GM19372 (cell line): ENCODE data around the gene CKS1B.
"Not testable (repeated sequence)": the region's sequence is repeated elsewhere in the genome, so short reads cannot be mapped to it uniquely, and the experiment has no call there.

ENCODE experiments used
- ATAC-seq: cut with Tn5 transposase; IDR thresholded peaks from one replicate; pipeline ENCODE4 v1.9.1; 2021; ENCODE audit warnings: mild to moderate bottlenecking, low read depth, moderate library complexity; ENCODE audit not compliant: unreplicated experiment

Gene CKS1B

DNA sequence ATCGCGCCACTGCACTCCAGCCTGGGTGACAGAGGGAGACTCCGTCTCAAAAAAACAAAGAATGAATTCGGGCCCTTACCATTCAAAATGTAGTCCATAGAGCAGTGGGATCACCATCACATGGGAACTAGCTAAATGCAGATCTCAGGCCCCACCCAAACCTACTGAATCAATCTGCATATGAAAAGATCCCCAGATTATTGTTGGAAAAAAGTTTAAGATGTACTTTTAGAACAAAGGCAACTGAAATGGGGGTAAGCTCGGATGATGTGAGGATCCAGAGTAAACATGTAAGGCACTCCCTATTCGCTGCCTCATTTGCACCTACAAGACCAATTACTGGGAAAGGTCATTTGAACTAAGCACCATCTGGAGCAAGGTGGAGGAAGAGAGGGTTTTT, 7.9 kb downstream of the CKS1B start:
- no peak for ATAC-seq

DNA sequence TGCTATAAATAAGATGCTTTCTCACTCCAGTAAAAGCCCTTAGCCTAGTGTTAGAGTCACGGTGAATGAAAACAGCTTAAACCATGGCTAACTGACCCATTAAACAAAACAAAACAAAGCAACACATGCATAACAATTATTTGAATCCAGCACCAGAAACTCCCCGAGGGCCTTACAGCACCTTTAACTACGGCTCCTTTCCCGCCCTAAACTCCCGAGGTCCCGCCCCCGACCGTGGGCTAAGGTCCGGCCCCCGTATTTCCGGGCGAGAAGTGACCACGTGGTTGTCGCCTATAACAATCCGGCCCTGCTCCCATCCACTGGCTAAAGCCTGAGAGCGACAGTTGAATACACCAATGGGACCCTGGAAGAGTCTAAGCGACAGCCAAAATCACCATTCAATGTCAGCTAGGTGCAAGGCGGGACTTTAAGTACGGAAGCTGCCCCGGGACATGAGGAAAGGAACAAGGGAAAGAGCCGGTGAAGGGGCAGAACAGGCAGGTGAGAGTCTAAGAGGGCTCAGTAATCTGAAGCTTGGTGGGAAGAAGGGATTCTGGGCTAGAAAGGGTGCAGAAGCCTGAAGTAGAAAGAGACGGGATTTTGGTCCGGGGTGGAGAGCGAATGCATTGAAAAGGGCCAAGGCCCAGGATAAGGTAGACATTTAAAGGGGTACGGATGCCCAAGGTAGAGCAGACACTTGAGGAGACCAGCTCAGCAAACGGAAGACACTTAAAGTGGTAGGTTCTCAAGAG, 8.6 kb downstream of the CKS1B start, which contains the start of gene FLAD1:
FLAD1 (plus strand) TSS at position 448 of the 752 bp plus-strand sequence. CDS start 351 bp downstream, outside the sequence.
- ATAC-seq = peak; percentile 99

DNA sequence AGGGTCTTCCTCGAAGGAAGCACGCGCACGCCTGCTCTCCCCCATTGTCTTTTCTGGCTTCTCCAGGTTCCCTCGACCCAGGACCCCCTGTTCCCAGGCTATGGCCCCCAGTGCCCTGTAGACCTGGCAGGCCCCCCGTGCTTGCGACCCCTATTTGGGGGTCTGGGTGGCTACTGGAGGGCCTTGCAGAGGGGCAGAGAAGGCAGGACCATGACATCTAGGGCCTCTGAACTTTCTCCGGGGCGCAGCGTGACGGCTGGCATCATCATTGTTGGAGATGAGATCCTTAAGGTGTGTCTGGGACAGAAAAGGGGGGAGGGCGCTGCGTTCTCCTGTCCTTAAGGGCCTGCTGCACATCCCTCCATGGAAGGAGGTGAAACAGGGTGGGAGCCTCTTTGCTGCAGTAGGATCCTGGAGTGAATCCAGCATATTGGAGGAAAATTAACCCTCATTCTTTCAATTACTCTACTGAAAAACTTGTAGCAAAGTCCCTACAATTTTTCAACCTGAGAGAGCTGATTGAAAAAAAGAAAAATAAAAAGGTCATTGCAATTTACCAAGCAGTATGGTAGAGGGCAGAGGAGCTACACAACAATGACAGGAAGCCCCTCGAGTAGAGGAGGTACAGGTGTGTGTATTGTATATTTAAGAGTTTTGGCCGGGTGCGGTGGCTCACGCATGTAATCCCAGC, 9.4 kb downstream of the CKS1B start:
- no peak for ATAC-seq

DNA sequence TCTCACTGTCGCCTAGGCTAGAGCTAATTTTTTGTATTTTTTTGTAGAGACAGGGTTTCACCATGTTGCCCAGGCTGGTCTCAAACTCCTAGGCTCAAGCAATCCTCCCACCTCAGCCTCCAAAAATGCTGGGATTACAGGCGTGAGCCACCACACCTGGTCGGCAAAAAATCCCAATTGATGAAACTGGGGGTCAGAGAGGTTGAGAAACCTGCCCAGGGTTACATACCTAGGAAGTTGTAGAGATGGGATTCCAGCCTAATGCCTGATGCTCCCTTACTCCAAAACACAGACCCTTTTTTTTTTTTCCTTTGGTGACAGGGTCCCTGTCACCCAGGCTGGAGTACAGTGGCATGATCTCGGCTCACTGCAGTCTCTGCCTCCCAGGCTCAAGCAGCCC, 12.3 kb downstream of the CKS1B start:
- not testable (repeated sequence) for ATAC-seq

DNA sequence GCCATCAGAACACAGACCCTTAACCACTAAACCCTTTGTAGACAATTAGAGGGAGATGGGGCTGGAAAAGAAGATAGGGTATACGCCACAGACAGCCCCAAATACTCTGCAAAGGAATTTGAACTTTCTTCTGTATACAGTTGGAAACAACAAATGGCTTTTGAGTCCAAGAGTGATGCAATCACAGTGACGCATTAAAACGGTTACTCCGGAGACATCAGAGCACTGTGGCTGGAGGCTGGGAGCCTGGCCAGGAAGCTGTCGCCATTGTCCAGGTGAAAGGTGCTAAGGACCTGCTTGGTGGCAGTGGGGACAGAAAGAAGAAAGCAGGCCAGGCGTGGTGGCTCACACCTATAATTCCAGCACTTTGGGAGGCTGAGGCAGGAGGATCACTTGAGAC, 12.8 kb downstream of the CKS1B start:
- no peak for ATAC-seq

DNA sequence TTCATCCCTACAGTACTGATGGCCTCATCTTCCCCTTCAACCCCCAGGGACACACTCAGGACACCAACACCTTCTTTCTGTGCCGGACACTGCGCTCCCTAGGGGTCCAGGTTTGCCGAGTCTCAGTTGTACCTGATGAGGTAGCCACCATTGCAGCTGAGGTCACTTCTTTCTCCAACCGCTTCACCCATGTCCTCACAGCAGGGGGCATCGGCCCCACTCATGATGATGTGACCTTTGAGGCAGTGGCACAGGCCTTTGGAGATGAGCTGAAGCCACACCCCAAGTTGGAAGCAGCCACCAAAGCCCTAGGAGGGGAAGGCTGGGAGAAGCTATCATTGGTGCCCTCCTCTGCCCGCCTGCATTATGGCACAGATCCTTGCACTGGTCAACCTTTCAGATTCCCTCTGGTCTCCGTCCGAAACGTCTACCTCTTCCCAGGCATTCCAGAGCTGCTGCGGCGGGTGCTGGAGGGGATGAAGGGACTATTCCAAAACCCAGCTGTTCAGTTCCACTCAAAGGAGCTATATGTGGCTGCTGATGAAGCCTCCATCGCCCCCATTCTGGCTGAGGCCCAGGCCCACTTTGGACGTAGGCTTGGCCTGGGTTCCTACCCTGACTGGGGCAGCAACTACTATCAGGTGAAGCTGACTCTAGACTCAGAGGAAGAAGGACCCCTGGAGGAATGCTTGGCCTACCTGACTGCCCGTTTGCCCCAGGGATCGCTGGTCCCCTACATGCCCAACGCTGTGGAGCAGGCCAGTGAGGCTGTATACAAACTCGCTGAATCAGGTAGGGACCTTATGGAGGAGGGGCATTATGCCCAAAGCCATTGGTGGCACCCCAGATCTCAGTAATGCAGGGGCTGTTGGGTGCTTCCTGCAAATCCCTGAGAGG, 13.8 kb downstream of the CKS1B start:
- ATAC-seq = no peak

DNA sequence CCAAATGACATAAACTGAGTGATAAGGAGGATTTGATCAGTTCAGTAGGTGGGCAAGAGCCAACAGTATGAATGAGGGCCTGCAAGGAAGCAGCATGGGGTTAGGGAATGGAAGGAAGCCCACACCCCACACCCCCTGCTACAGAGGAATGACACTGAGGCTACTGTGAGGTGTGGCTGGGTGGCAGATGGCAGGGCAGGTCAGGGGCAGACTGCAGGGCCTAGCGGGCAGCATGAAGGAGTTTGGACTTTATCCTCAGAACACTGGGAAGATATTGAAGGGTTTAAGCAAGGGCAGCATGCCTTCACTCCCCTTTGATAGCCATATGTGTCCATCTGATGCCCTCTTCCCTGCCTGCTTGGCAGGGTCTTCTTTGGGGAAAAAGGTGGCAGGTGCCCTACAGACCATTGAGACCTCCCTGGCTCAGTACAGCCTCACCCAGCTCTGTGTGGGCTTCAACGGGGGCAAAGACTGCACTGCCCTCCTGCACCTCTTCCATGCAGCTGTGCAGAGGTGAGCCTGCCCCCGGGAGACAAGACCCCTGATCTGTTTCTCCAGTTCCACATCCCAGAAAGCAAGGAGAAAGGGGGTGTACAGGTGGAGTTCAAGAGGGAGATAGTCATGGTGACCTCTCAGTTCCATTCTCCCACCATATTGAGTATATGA, 14.8 kb downstream of the CKS1B start:
- ATAC-seq = no peak

DNA sequence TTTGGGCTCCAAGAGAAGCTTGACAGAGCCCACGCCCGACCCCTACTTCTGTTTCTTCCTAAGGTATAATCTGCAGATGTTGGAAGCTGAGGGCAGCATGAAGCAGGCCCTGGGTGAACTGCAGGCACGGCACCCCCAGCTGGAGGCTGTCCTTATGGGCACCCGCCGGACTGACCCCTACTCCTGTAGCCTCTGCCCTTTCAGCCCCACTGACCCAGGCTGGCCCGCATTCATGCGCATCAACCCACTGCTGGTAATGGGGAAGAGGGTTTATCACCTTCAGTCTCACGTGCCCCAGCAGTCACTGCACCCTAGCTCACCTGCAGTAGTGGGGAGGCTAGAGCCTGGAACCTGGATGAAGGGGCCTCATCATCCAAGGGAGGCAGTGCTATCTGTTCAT, 15.8 kb downstream of the CKS1B start:
- no peak for ATAC-seq

DNA sequence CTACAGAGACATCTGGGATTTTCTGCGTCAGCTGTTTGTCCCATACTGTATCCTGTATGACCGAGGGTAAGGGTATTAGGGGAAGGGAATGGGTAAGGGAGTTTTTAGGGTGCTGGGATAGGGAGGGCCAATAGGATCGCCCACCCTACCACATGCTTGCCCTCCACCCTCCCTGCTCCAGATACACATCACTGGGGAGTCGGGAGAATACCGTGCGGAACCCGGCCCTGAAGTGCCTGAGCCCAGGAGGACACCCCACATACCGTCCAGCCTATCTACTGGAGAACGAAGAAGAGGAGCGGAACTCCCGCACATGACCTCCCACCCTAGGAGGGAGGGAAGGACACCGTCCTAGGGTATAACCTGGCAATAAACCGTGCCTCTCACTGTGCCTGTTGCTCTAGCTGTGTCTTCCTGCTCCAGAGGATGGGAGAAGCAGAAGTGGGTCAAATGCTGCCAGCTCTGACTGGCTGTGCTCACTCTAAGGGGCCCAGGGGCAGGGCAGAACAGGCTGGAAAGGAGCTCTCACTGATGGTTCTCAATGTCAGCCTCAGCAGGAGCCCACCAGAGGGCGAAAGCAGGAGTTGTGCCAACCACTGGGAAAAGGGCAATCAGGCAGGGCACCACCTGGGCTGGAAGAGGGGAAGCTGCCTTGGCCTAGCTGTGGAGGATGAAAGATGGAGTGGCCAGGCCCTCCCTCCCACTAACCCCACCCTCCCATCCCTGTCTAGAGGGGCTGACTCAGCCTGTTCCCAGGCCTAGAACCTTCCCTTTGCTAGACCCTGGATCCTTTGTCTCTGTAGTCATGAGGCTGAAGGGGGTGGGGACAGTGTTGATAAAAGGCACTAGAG, 18.5 kb downstream of the CKS1B start:
- no peak for ATAC-seq

DNA sequence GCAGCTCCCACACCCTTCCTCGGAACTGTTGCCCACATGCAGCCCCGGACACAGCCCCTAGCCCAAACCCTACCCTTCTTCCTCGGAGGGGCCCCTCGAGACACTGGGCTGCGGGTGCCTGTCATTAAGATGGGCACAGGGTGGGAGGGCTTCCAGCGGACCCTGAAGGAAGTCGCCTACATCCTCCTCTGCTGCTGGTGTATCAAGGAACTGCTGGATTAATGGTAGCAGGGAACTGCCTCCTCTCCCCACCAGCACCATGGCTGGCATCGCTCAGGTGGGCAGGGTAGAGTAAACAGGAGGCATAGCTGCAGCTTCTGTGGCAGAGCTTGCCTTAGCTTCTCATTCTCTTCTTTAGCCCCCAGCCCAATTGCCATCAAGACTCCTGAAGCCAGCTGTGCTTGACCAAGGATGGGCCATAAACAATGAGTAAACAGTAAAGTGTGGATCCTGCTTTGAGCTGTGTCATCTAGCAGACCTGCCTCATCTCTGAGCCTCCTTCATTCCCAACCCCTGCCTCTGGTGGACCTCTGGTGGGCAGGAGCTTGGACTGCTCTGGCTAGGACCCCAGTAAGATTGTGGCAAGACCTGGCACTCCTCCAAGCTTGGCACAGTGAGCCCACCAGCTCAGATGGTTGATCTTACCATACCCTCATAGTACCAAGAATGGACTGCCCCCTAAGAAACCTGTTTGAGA, 19.2 kb downstream of the CKS1B start, which contains the start of gene LENEP:
LENEP (plus strand) TSS at position 15 of the 697 bp plus-strand sequence; CDS start at position 37, 22 bp downstream.
- no peak for ATAC-seq

DNA sequence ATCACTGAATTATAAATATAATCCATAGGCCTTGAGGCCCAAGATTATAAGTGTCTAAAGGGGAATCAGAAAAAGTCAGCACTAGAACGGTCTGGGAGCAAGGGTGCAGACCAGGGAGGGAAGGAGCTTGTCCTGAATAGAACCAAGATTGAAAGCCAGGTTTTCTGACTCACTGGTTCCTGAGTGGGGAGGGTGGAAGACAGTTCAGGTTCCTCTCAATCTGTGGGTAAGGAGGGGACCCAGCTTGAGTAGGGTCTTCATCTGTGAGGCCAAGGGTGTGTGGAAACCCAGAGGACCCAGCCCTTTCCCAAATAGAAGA, 19.7 kb downstream of the CKS1B start:
- no peak for ATAC-seq

DNA sequence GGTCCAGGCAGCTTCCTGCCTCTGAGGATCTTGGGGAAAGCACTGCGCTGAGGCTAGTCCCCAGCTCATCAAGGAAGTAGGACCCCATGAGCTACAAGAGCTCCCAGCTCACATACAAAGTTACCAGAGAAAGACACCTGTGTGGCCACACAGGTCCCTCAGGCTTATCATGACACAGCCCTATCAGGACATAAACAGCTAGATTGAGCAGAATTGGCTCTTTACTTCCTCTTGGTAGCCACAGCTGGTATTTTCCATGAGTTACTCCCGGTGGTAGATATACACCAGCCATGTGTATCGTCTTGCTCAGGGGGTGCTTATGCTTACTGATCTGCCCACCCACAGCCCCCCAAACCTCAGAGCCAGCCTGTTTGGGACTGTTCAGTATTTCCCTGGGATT, 20.1 kb downstream of the CKS1B start:
- ATAC-seq = no peak

DNA sequence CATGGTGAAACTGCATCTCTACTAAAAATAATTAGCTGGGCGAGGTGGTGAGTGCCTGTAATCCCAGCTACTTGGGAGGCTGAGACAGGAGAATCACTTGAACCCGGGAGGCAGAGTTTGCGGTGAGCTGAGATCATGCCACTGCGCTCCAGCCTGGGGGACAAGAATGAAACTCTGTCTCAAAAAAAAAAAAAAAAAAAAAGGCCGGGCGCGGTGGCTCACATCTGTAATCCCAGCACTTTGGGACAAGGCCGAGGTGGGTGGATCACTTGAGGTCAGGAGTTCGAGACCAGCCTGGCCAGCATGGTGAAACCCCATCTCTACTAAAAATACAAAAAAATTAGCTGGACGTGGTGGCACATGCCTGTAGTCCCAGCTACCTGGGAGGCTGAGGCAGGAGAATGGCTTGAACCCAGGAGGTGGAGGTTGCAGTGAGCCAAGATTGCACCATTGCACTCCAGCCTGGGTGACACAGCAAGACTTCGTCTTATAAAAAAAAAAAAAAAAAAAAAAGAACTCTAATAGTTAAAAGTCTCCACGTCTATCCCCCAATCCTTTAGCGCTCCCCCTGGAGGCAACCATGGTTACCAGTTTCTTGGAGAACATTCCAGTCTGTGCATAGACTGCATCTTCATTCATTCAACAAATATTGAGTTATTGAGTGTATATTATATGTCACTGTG, 21.0 kb downstream of the CKS1B start:
- ATAC-seq = not testable (repeated sequence)

DNA sequence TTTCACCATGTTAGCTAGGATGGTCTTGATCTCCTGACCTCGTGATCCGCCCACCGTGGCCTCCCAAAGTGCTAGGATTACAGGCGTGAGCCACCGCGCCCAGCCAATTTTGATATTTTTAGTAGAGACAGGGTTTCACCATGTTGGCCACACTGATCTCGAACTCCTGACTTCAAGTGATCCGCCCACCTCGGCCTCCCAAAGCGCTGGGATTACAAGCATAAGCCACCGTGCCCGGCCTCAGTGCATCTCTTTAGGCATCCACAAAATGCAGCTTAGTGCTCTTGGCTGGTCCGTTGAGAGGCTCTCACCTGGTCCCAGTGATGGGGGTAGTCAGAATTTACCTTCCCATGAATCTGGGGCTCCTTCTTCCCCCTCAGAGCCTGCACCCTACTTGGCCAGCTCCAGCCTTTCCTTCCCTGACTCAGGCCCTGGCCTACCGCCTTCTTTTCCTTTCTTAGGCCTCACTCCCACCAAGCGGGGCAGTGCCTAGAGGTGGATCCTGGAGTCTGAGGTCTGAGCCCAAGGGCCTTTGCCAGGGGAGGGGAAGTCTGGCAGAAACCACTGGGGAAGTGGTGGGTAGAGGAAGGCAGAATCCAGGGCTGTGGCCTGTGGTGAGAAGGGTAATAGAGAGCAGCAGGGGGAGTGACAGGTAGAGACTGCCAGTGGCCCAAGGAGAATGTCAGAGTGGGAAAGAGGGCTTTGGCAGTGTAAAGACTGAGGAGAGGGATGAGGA, 22.7 kb downstream of the CKS1B start:
- no peak for ATAC-seq

DNA sequence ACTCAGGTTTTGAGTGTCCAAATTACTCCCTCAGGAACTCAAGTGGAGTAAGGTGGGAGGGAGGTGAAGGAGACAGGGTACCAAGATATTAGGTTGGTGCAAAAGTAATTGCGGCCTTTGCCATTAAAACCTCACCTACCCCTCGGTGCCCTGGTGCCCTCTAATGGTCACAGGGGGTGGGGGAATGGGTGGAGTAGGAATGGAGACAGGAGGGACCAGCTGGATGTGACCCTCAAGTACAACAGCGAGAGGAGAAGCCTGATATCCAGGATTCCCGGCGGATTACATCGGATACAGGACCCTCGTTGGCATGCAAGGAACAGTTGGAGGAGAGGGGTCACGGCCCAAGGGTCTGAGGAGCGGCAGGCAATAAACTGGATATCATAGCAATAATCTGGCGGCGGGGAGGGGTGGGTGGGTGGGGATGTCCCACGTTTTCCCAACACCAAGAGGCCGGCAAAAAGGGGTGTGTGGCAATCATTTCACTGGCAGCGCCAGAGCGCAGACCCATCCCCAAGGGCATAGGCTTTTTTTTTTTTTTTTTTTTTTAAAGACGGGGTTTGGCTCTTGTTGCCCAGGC, 23.8 kb downstream of the CKS1B start:
- ATAC-seq = no peak

DNA sequence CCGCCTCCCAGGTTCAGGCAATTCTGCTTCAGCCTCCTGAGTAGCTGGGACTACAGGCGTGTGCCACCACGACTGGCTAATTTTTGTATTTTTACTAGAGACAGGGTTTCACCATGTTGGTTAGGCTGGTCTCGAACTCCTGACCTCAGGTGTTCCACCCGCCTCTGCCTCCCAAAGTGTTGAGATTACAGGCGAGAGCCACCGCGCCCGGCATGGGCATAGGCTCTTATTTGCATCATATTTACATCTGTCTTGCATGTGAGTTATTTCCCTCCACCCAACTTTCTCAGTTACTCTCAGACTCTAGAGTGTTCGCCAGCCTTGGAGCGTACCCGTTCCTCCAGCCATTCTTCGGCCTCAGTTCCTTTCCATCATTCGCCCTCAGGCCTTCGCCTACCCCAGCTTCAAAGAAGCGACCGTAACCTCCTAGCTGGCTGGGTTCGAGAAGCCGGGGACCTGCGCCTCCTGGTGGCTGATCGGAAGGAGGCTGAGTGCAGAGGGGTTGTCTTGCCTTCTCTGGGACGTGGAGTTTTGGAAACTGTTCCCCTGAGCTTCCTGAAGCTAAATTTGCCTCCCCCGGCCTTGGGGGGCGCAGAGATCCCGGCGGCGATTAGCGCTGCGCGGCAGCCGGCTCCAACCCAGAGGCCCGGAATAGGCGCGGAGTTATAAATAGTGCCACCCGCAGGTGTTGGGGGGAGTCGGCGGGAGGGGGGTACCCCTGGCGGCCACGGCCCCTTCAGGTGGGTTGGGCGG, 24.5 kb downstream of the CKS1B start:
- no peak for ATAC-seq
